Colonic mucosa (tissue), 4 donors: Measurements from ENCODE around the gene PNKD. TPM values are rescaled to one million over a fixed set of nuclear protein-coding genes. Genes with fewer than 3 reads are reported as not detected.

Experiments
- DNase-seq: peaks from one replicate; pipeline ENCODE4 v3.0.0-alpha.2; 2020
- H3K27ac ChIP-seq: fragments of 200-600 bp; one replicate; pipeline ENCODE4 v1.8.0; 2021
- H3K27me3 ChIP-seq: fragments of 200-600 bp; one replicate; pipeline ENCODE4 v1.8.0; 2021
- H3K36me3 ChIP-seq: fragments of 200-600 bp; one replicate; pipeline ENCODE4 v1.8.0; 2021
- H3K4me1 ChIP-seq: fragments of 200-600 bp; one replicate; pipeline ENCODE4 v1.8.0; 2021; ENCODE audit warnings: mild to moderate bottlenecking
- H3K4me3 ChIP-seq: fragments of 200-600 bp; one replicate; pipeline ENCODE4 v1.8.0; 2021
- H3K9ac ChIP-seq, 2 donors: one replicate each; pipeline ENCODE4 v1.7.0; 2013; ENCODE audit warnings: control low read depth in 2 of 2, low read depth in 2 of 2, low read length in 2 of 2
- H3K9me3 ChIP-seq: fragments of 200-600 bp; one replicate; pipeline ENCODE4 v1.8.0; 2021
- CTCF ChIP-seq: fragments of 200-600 bp; IDR thresholded peaks from one replicate; pipeline ENCODE4 v1.8.0; 2022; ENCODE audit warnings: antibody characterized with exemption, mild to moderate bottlenecking
- intact Hi-C: fragments of 100-400 bp; cut with DNase I; formaldehyde crosslinking; loops from one replicate; pipeline ENCODE4 v1.14.1; 2022
- total RNA-seq, 2 donors: library from RNA; stranded (reverse); fragmentation: NEBNext Ultra II Directional in 1 of 2; extraction: Animal tissue kit (Norgen Biotek cat#: 25700) in 1 of 2; gene quantifications; one replicate each; pipeline ENCODE4 v1.2.1, GENCODE V29; 2021
- donor health status: healthy.
- donor health status: DM: no; HTN: no; CAD: no.
- donor health status: DM: no; HTN: no; CAD: no.

The PNKD gene
- total RNA-seq, 2 donors from 2014 or later = 109 to 136 TPM

GRCh38 chr2:218234521-218234920, 35.8 kb upstream of the PNKD start:
- H3K36me3 ChIP-seq = peaks cover 10% of the 10 kb centered on the region
- H3K9ac ChIP-seq = no peak overlapping the region
- no peaks in the 10 kb centered on the region for H3K9me3 ChIP-seq
- DNase-seq = no peak
- no peak overlapping the region for H3K4me3 ChIP-seq
- intact Hi-C loops = no loop called here
- no peak overlapping the region for H3K27ac ChIP-seq
- no peak for TF ChIP-seq CTCF
- peaks cover 7% of the 10 kb centered on the region for H3K4me1 ChIP-seq
- H3K27me3 ChIP-seq = no peaks in the 10 kb centered on the region

GRCh38 chr2:218235017-218235416, 35.3 kb upstream of the PNKD start:
- no peak for DNase-seq
- H3K4me1 ChIP-seq = peaks cover 7% of the 10 kb centered on the region
- no peak overlapping the region for H3K27ac ChIP-seq
- H3K9ac ChIP-seq = no peak overlapping the region
- no peak for TF ChIP-seq CTCF
- H3K36me3 ChIP-seq = peaks cover 14% of the 10 kb centered on the region
- no peak overlapping the region for H3K4me3 ChIP-seq
- no peaks in the 10 kb centered on the region for H3K27me3 ChIP-seq
- intact Hi-C loops = no loop called here
- no peaks in the 10 kb centered on the region for H3K9me3 ChIP-seq

- H3K4me3 ChIP-seq = no peak overlapping the region
- DNase-seq = no peak
- intact Hi-C loops = no loop called here
- no peak for TF ChIP-seq CTCF
- H3K4me1 ChIP-seq = no peaks in the 10 kb centered on the region
- no peaks in the 10 kb centered on the region for H3K27me3 ChIP-seq
- no peak overlapping the region for H3K27ac ChIP-seq
- H3K9me3 ChIP-seq = no peaks in the 10 kb centered on the region
- no peak overlapping the region for H3K9ac ChIP-seq
- H3K36me3 ChIP-seq = peaks cover 17% of the 10 kb centered on the region
These were observed 33.5 kb upstream of the PNKD start for GRCh38 chr2:218236829-218237228.

- H3K27ac ChIP-seq = peak overlapping the region; percentile 7
- no peaks in the 10 kb centered on the region for H3K27me3 ChIP-seq
- no peak for TF ChIP-seq CTCF
- intact Hi-C loops = no loop called here
- no peak overlapping the region for H3K4me3 ChIP-seq
- no peak for DNase-seq
- peaks cover 29% of the 10 kb centered on the region for H3K36me3 ChIP-seq
- no peaks in the 10 kb centered on the region for H3K4me1 ChIP-seq
- H3K9ac ChIP-seq = no peak overlapping the region
- no peaks in the 10 kb centered on the region for H3K9me3 ChIP-seq
These were observed 31.4 kb upstream of the PNKD start for GRCh38 chr2:218238887-218239286.

- peaks cover 45% of the 10 kb centered on the region for H3K36me3 ChIP-seq
These were observed 26.1 kb upstream of the PNKD start for GRCh38 chr2:218244204-218244603.

More at GRCh38 chr2:218244204-218244603, 26.1 kb upstream of the PNKD start:
- TF ChIP-seq CTCF = no peak
- Histone ChIP-seq H3K27me3 (no peaks in the 10 kb centered on the region), H3K9ac (no peak overlapping the region), H3K4me3 (no peak overlapping the region), H3K9me3 (no peaks in the 10 kb centered on the region), H3K27ac (no peak overlapping the region), H3K4me1 (no peaks in the 10 kb centered on the region)
- no peak for DNase-seq
- intact Hi-C loops = no loop called here
